ENCODE results near the gene L3MBTL2.

Gene L3MBTL2

GRCh38 chr22:41191467-41191866, 13.6 kb upstream of the L3MBTL2 start:
- DNase-seq (ENCODE audit: extremely low spot score): no peak
- POLR2A ChIA-PET: no interaction called here
- CTCF ChIA-PET: interaction anchor here (1.9 kb wide), 1 partner anchor 269 kb away, joined by 6 read pairs; no protein-coding TSS in a partner anchor
- TF ChIP-seq CTCF (IDR thresholded peaks at IDR 0.05; ENCODE audit: control extremely low read depth, extremely low read depth, low read depth, missing control alignments): no peak

GRCh38 chr22:41193829-41194228, 11.3 kb upstream of the L3MBTL2 start:
- no peak for TF ChIP-seq CTCF (IDR thresholded peaks at IDR 0.05; ENCODE audit: control extremely low read depth, extremely low read depth, low read depth, missing control alignments)
- CTCF ChIA-PET: interaction anchor here (0.9 to 1.9 kb wide), 4 partner anchors 21 to 271 kb away, joined by 3 to 8 read pairs (median 4); no protein-coding TSS in a partner anchor
- POLR2A ChIA-PET: no interaction called here
- DNase-seq (ENCODE audit: extremely low spot score): no peak

- peak; percentile 93 for DNase-seq (ENCODE audit: extremely low spot score)
- POLR2A ChIA-PET: interaction anchor here (0.6 kb wide), 1 partner anchor 422 kb away, joined by 3 read pairs; no protein-coding TSS in a partner anchor
- CTCF ChIA-PET: interaction anchor here (1.3 to 4.2 kb wide), 6 partner anchors 13 to 392 kb away, joined by 3 to 17 read pairs (median 4); partner anchors contain the start of gene PMM1
- TF ChIP-seq CTCF (IDR thresholded peaks at IDR 0.05; ENCODE audit: control extremely low read depth, extremely low read depth, low read depth, missing control alignments): no peak
These were observed 7.8 kb upstream of the L3MBTL2 start for GRCh38 chr22:41197038-41197972.

GRCh38 chr22:41198027-41198580, 7.0 kb upstream of the L3MBTL2 start:
- no peak for TF ChIP-seq CTCF (IDR thresholded peaks at IDR 0.05; ENCODE audit: control extremely low read depth, extremely low read depth, low read depth, missing control alignments)
- DNase-seq (ENCODE audit: extremely low spot score): no peak
- POLR2A ChIA-PET: interaction anchor here (0.6 kb wide), 1 partner anchor 421 kb away, joined by 3 read pairs; no protein-coding TSS in a partner anchor
- CTCF ChIA-PET: interaction anchor here (1.3 to 4.2 kb wide), 5 partner anchors 13 to 275 kb away, joined by 3 to 17 read pairs (median 4); no protein-coding TSS in a partner anchor

- no peak for DNase-seq (ENCODE audit: extremely low spot score)
- CTCF ChIA-PET: no interaction called here
- TF ChIP-seq CTCF (IDR thresholded peaks at IDR 0.05; ENCODE audit: control extremely low read depth, extremely low read depth, low read depth, missing control alignments): no peak
- POLR2A ChIA-PET: no interaction called here
These were observed 4.0 kb upstream of the L3MBTL2 start for GRCh38 chr22:41201141-41201540.

- no peak for DNase-seq (ENCODE audit: extremely low spot score)
- TF ChIP-seq CTCF (IDR thresholded peaks at IDR 0.05; ENCODE audit: control extremely low read depth, extremely low read depth, low read depth, missing control alignments): no peak
- CTCF ChIA-PET: no interaction called here
- POLR2A ChIA-PET: no interaction called here
These were observed 2.0 kb upstream of the L3MBTL2 start for GRCh38 chr22:41203118-41203517.
